Hepatocyte (in vitro differentiated cells): ENCODE results near the gene RSU1.

Source experiments
- EZH2 ChIP-seq: fragments of 200-600 bp; sonication (generic); IDR thresholded peaks from 2 replicates; pipeline ENCODE4 v1.6.1; 2016; ENCODE audit warnings: antibody characterized with exemption, mild to moderate bottlenecking, borderline replicate concordance
- EZH2phosphoT487 ChIP-seq: fragments of 200-600 bp; sonication (generic); IDR thresholded peaks from one replicate; pipeline ENCODE4 v1.6.1; 2018; ENCODE audit warnings: antibody characterized with exemption, mild to moderate bottlenecking, low read depth, moderate library complexity; ENCODE audit not compliant: unreplicated experiment, severe bottlenecking
- TF ChIP-seq, protein P1 (sequence below): fragments of 200-600 bp; sonication (generic); IDR thresholded peaks from 2 replicates; pipeline ENCODE4 v1.5.1; 2016; ENCODE audit warnings: antibody characterized with exemption, mild to moderate bottlenecking; ENCODE audit not compliant: poor library complexity

GRCh38 chr10:16585103-16585502 is 232.1 kb downstream of the RSU1 start:
- TF ChIP-seq, protein P1, sequence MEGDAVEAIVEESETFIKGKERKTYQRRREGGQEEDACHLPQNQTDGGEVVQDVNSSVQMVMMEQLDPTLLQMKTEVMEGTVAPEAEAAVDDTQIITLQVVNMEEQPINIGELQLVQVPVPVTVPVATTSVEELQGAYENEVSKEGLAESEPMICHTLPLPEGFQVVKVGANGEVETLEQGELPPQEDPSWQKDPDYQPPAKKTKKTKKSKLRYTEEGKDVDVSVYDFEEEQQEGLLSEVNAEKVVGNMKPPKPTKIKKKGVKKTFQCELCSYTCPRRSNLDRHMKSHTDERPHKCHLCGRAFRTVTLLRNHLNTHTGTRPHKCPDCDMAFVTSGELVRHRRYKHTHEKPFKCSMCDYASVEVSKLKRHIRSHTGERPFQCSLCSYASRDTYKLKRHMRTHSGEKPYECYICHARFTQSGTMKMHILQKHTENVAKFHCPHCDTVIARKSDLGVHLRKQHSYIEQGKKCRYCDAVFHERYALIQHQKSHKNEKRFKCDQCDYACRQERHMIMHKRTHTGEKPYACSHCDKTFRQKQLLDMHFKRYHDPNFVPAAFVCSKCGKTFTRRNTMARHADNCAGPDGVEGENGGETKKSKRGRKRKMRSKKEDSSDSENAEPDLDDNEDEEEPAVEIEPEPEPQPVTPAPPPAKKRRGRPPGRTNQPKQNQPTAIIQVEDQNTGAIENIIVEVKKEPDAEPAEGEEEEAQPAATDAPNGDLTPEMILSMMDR, result no peak
- TF ChIP-seq EZH2 (no peak), EZH2phosphoT487 (no peak)
